Stomach (tissue), 9 donors: ENCODE measurements around the gene POLH. TPM values are rescaled to one million over a fixed set of nuclear protein-coding genes. Genes with fewer than 3 reads are reported as not detected.

Experiments used
- DNase-seq, 2 donors: peaks; one replicate each; pipeline versions ENCODE4 v3.0.0 to v3.0.0-alpha.2; 2013 to 2019
- H3K27ac ChIP-seq, 5 donors: fragments of 200-600 bp in 4 of 5; sonication (generic) in 4 of 5; one replicate each; pipeline ENCODE4 v1.5.1; 2013 to 2019; ENCODE audit warnings: mild to moderate bottlenecking in 1 of 5, moderate library complexity in 1 of 5
- H3K27me3 ChIP-seq, 3 donors: fragments of 200-600 bp; sonication (generic); one replicate each; pipeline ENCODE4 v1.5.1; 2017 to 2019; ENCODE audit warnings: mixed run types in 1 of 3
- H3K36me3 ChIP-seq, 4 donors: fragments of 200-600 bp; sonication (generic); 1 replicate in 3 of 4; 2 replicates in 1 of 4; pipeline ENCODE4 v1.5.1; 2016 to 2019
- H3K4me1 ChIP-seq, 4 donors: fragments of 200-600 bp; sonication (generic); one replicate each; pipeline ENCODE4 v1.5.1; 2016 to 2019
- H3K4me3 ChIP-seq, 4 donors: fragments of 200-600 bp; sonication (generic) in 3 of 4; one replicate each; pipeline ENCODE4 v1.5.1; 2016 to 2019; ENCODE audit warnings: mild to moderate bottlenecking in 1 of 4
- H3K9me3 ChIP-seq, 4 donors: fragments of 200-600 bp; sonication (generic); one replicate each; pipeline ENCODE4 v1.5.1; 2016 to 2019
- EP300 ChIP-seq: sonication (generic); formaldehyde crosslinking; IDR thresholded peaks from one replicate; pipeline ENCODE4 v1.6.1; 2017; ENCODE audit warnings: antibody characterized with exemption
- POLR2A ChIP-seq, 4 donors: fragments of 450-650 bp; IDR thresholded peaks; one replicate each; pipeline ENCODE4 v1.6.1; 2016; ENCODE audit warnings: antibody characterized with exemption in 4 of 4, control low read depth in 2 of 4, mild to moderate bottlenecking in 1 of 4, moderate library complexity in 1 of 4
- POLR2AphosphoS5 ChIP-seq, 3 donors: sonication (generic); formaldehyde crosslinking; IDR thresholded peaks; one replicate each; pipeline ENCODE4 v1.6.1; 2016; ENCODE audit warnings: antibody characterized with exemption in 3 of 3
- WGBS, 5 donors: extraction: QIAGEN DNeasy Blood & Tissue Kit in 3 of 5; methylation state at CpG; one replicate each; pipeline versions ENCODE4 v1.1.5 to v1.1.7; 2013 to 2018; 5-methylcytosine and 5-hydroxymethylcytosine counted together
- intact Hi-C: fragments of 100-400 bp; cut with DNase I; formaldehyde crosslinking; loops from one replicate; pipeline ENCODE4 v1.15.1; 2023; ENCODE audit warnings: low total_unique reads
- polyA plus RNA-seq, 3 donors: library from polyadenylated mRNA; stranded (reverse); fragments of 200-250 nt; gene quantifications; one replicate each; pipeline ENCODE4 v1.2.3, GENCODE V29; 2013
- total RNA-seq, 5 donors: library from RNA; depleted of rRNA; stranded (reverse); fragments of >200 nt; gene quantifications; one replicate each; pipeline versions ENCODE4 v1.1.0 to v1.2.3, GENCODE V29; 2014 to 2016
- TF ChIP-seq, protein P1 (sequence below), 7 experiments: fragments of 450-650 bp in 4 of 7; fragments of 200-600 bp in 3 of 7; sonication (generic) in 3 of 7; IDR thresholded peaks; one replicate each; pipeline ENCODE4 v1.5.1; 2016 to 2019; ENCODE audit warnings: antibody characterized with exemption in 7 of 7, control low read depth in 2 of 7, mild to moderate bottlenecking in 1 of 7
- donor health status: healthy with polysubstance abuse.
- donor health status: Bipolar disorder and iron deficiency.
- donor health status: healthy.

POLH gene
- total and polyA plus RNA-seq, 8 donors: 1.8 to 47.8 (median 6.8) TPM

- TF ChIP-seq, protein P1, sequence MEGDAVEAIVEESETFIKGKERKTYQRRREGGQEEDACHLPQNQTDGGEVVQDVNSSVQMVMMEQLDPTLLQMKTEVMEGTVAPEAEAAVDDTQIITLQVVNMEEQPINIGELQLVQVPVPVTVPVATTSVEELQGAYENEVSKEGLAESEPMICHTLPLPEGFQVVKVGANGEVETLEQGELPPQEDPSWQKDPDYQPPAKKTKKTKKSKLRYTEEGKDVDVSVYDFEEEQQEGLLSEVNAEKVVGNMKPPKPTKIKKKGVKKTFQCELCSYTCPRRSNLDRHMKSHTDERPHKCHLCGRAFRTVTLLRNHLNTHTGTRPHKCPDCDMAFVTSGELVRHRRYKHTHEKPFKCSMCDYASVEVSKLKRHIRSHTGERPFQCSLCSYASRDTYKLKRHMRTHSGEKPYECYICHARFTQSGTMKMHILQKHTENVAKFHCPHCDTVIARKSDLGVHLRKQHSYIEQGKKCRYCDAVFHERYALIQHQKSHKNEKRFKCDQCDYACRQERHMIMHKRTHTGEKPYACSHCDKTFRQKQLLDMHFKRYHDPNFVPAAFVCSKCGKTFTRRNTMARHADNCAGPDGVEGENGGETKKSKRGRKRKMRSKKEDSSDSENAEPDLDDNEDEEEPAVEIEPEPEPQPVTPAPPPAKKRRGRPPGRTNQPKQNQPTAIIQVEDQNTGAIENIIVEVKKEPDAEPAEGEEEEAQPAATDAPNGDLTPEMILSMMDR (IDR thresholded peaks at IDR 0.05): no peak
- TF ChIP-seq POLR2A (IDR thresholded peaks at IDR 0.05): no peak
- TF ChIP-seq POLR2AphosphoS5 (IDR thresholded peaks at IDR 0.05): no peak
- no peak for TF ChIP-seq EP300
- WGBS, 5 donors: 87 to 96% (median 94%) methylated on average over 10 of the region's 10 CpGs
- no peak for DNase-seq
- Histone ChIP-seq H3K27ac (no peak overlapping the region), H3K4me1 (peaks cover 1 to 16% (median 7%) of the 10 kb centered on the region in 4 donors), H3K36me3 (peaks cover 53 to 91% (median 82%) of the 10 kb centered on the region in 4 donors), H3K4me3 (no peak overlapping the region), H3K27me3 (no peaks in the 10 kb centered on the region), H3K9me3 (no peaks in the 10 kb centered on the region)
- intact Hi-C loops: no loop called here
These were observed 45.8 kb downstream of the POLH start for GRCh38 chr6:43621836-43622180.

DNA sequence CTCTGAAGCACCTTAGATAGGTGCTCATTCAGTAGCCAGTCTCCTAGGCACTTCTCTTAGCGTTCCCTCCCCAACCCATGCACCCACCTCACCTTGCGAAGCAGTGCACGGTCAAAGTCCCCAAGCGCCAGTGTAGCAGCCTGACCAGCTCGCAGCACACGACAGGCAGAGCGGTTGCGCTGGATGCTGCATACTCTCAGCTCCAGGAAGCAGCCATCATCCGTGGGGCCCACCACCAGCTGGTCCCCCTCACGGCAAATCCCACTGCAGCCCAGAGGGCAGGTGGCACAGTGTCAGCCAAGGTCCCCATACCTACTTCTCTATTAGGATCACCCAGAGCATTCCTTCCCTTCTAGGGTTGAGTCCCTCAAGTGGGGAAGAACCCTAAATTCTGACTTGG is 46.6 kb downstream of the POLH start:
- Histone ChIP-seq H3K4me1 (peaks cover 9 to 24% (median 14%) of the 10 kb centered on the region in 4 donors), H3K4me3 (no peak overlapping the region), H3K27me3 (no peaks in the 10 kb centered on the region), H3K36me3 (peaks cover 53 to 91% (median 82%) of the 10 kb centered on the region in 4 donors), H3K27ac (no peak overlapping the region), H3K9me3 (no peaks in the 10 kb centered on the region)
- TF ChIP-seq POLR2A (IDR thresholded peaks at IDR 0.05) (no peak), EP300 (no peak), POLR2AphosphoS5 (IDR thresholded peaks at IDR 0.05) (no peak)
- TF ChIP-seq, protein P1 (IDR thresholded peaks at IDR 0.05): no peak
- intact Hi-C loops: no loop called here
- WGBS, 5 donors: 90 to 96% (median 94%) methylated on average over 10 of the region's 10 CpGs
- no peak for DNase-seq

DNA sequence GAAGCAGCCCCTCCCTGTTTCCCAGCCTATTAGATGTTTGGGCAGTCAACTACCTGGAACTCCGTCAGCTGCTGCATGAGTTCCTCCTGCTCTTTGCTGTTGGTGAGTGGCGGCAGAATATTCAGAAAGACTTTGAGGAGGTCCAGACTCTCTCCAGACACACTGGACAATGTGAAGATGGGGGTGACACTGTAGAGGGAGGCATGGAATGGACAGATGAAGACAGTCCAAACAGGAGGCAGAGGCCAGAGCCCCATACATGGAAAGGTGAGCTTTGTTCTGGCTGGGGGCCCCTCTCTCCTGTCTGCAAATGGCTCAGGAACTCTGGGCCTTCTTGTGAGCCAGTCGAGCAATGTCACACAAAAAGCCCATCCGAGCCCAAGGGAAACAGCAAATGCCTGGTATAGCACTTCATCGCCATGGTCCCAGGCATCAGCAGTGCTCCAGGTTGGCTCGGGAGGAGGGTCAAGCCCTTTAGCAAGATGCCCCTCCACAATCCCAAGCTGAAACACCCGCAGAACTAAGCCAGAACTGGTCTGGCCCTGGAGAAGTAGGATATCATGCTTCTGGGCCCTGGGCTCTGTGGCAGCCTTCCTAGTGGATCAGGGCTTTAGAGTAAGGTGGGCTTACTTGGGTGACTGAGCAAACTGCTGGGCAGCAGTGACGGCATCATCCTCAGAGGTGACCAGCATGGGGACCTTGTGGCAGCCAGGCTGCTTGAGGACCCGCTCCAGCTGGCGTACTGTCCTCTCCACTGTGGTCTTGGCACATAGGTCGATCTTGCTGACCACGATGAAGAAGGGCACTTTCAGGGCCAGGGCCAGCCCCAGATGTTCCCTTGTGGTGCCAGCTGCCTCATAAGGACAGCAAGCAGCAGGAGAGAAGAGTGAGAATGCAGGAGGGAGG is 48.1 kb downstream of the POLH start:
- no peak overlapping the region for H3K27ac ChIP-seq
- no peak for DNase-seq
- peaks cover 17 to 33% (median 23%) of the 10 kb centered on the region in 4 donors for H3K4me1 ChIP-seq
- H3K27me3 ChIP-seq: no peaks in the 10 kb centered on the region
- no peak overlapping the region for H3K4me3 ChIP-seq
- WGBS, 5 donors: 84 to 96% (median 89%) methylated on average over 5 to 12 of the region's 12 CpGs
- peaks cover 53 to 76% (median 71%) of the 10 kb centered on the region in 4 donors for H3K36me3 ChIP-seq
- no peak for TF ChIP-seq POLR2AphosphoS5 (IDR thresholded peaks at IDR 0.05)
- TF ChIP-seq POLR2A (IDR thresholded peaks at IDR 0.05): no peak
- TF ChIP-seq, protein P1 (IDR thresholded peaks at IDR 0.05): no peak
- no peak for TF ChIP-seq EP300
- no peaks in the 10 kb centered on the region for H3K9me3 ChIP-seq
- intact Hi-C loops: no loop called here

DNA sequence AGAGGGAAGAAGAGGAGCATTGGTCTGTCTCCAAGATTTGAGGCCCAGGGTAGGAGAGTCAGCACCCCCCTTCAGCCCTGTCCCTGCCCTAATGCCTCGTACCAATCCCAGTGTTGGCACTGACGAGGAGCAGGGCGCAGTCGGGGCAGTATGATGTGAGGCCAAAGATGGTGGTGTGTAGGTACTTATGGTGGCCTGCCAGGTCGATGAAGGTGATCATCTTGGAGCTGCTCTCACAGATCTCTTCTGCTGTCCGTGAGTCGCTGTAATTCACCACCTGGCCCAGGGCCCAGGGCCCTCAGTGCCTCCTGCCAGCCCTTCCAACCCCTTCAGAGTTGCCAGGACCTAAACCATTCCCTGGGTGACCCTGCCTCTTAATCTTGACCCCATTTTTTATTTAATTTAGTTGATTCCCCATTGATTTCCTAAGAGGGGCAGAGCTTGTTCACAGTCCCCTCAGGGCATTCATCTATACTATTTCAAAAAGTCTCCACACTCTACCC is 48.9 kb downstream of the POLH start:
- peaks cover 53 to 69% (median 65%) of the 10 kb centered on the region in 4 donors for H3K36me3 ChIP-seq
- no peak overlapping the region for H3K27ac ChIP-seq
- 82 to 94% (median 90%) methylated on average over 7 of the region's 7 CpGs for WGBS, 5 donors
- TF ChIP-seq EP300 (no peak), POLR2A (IDR thresholded peaks at IDR 0.05) (no peak), POLR2AphosphoS5 (IDR thresholded peaks at IDR 0.05) (no peak)
- TF ChIP-seq, protein P1 (IDR thresholded peaks at IDR 0.05): no peak
- DNase-seq: no peak
- no peak overlapping the region for H3K4me3 ChIP-seq
- no peaks in the 10 kb centered on the region for H3K9me3 ChIP-seq
- H3K4me1 ChIP-seq: peaks cover 17 to 33% (median 24%) of the 10 kb centered on the region in 4 donors
- intact Hi-C loops: no loop called here
- no peaks in the 10 kb centered on the region for H3K27me3 ChIP-seq
